B cell (primary cell): ENCODE data around the gene CAMK2D.

Experiments used
- CTCF ChIP-seq: fragments of 200-600 bp; IDR thresholded peaks from one replicate; pipeline ENCODE4 v1.8.0; 2022; ENCODE audit warnings: antibody characterized with exemption, mild to moderate bottlenecking
- EZH2 ChIP-seq: IDR thresholded peaks from 2 replicates; pipeline ENCODE4 v1.6.1; 2012; ENCODE audit warnings: borderline replicate concordance, low read depth, mild to moderate bottlenecking, moderate library complexity, low read length; ENCODE audit not compliant: insufficient read depth, poor library complexity, severe bottlenecking

GRCh38 chr4:113694008-113694407 is 67.5 kb downstream of the CAMK2D start:
- TF ChIP-seq CTCF (no peak), EZH2 (no peak)
